ENCODE results near the gene TRPM3. TPM values are rescaled to one million over a fixed set of nuclear protein-coding genes. Genes with fewer than 3 reads are reported as not detected.

TRPM3 gene
- total RNA-seq, 1 experiment from 2014 or later, result 0.26 TPM

GRCh38 chr9:70569070-70569772, 552.2 kb downstream of the TRPM3 start:
- no peaks in the 10 kb centered on the region for H3F3A ChIP-seq (ENCODE audit: insufficient read depth, low read depth)
- H3K27me3 ChIP-seq (ENCODE audit: insufficient read depth, low read depth), result no peaks in the 10 kb centered on the region
- no peak overlapping the region for H3K27ac ChIP-seq
- no peak for DNase-seq
- H2AFZ ChIP-seq, result no peak overlapping the region
- no peak overlapping the region for H3K4me2 ChIP-seq
- H3K79me2 ChIP-seq (ENCODE audit: low read depth), result no peaks in the 10 kb centered on the region
- ChIA-PET CTCF (no interaction called here), POLR2A (ENCODE audit: unreplicated experiment) (no interaction called here)
- H3K4me1 ChIP-seq (replicated peaks; ENCODE audit: insufficient read depth), result no peaks in the 10 kb centered on the region
- H3K9me2 ChIP-seq (ENCODE audit: insufficient read depth), result no peaks in the 10 kb centered on the region
- H3K36me3 ChIP-seq (ENCODE audit: low read depth), result no peaks in the 10 kb centered on the region
- H3K4me3 ChIP-seq, result no peak overlapping the region
- BruUV-seq (replicated peaks), result no TSS peak
- no peaks in the 10 kb centered on the region for H4K20me1 ChIP-seq (ENCODE audit: insufficient read depth)
- intact Hi-C loops (cut with micrococcal nuclease; ENCODE audit: unreplicated experiment), result no loop called here
- no peaks in the 10 kb centered on the region for H3K9me3 ChIP-seq (ENCODE audit: insufficient read depth, low read depth)
- TF ChIP-seq EZH2 (IDR thresholded peaks at IDR 0.05; ENCODE audit: low read depth) (no peak), CTCF (conservative IDR thresholded peaks at IDR 0.05) (no peak)

GRCh38 chr9:70567511-70567910, 553.9 kb downstream of the TRPM3 start:
- CTCF ChIA-PET, result no interaction called here

GRCh38 chr9:70566751-70567150, 554.7 kb downstream of the TRPM3 start:
- H3K4me2 ChIP-seq, result no peak overlapping the region
- no peak overlapping the region for H3K4me3 ChIP-seq
- no peaks in the 10 kb centered on the region for H3K79me2 ChIP-seq (ENCODE audit: low read depth)
- H3K36me3 ChIP-seq (ENCODE audit: low read depth), result no peaks in the 10 kb centered on the region
- H3K4me1 ChIP-seq (replicated peaks; ENCODE audit: insufficient read depth), result no peaks in the 10 kb centered on the region
- no peak for DNase-seq
- no peak for TF ChIP-seq EZH2 (IDR thresholded peaks at IDR 0.05; ENCODE audit: low read depth)
- TF ChIP-seq CTCF (conservative IDR thresholded peaks at IDR 0.05), result no peak
- ChIA-PET POLR2A (ENCODE audit: unreplicated experiment) (no interaction called here), CTCF (no interaction called here)
- H4K20me1 ChIP-seq (ENCODE audit: insufficient read depth), result no peaks in the 10 kb centered on the region
- H2AFZ ChIP-seq, result no peak overlapping the region
- intact Hi-C loops (cut with micrococcal nuclease; ENCODE audit: unreplicated experiment), result no loop called here
- H3K27ac ChIP-seq, result no peak overlapping the region
- no peaks in the 10 kb centered on the region for H3K9me2 ChIP-seq (ENCODE audit: insufficient read depth)
- H3K9me3 ChIP-seq (ENCODE audit: insufficient read depth, low read depth), result no peaks in the 10 kb centered on the region
- no peaks in the 10 kb centered on the region for H3F3A ChIP-seq (ENCODE audit: insufficient read depth, low read depth)
- no peaks in the 10 kb centered on the region for H3K27me3 ChIP-seq (ENCODE audit: insufficient read depth, low read depth)
- no TSS peak for BruUV-seq (replicated peaks)

More at GRCh38 chr9:70567511-70567910, 553.9 kb downstream of the TRPM3 start:
- no peaks in the 10 kb centered on the region for H3K27me3 ChIP-seq (ENCODE audit: insufficient read depth, low read depth)
- no peaks in the 10 kb centered on the region for H4K20me1 ChIP-seq (ENCODE audit: insufficient read depth)
- no peak for DNase-seq
- no TSS peak for BruUV-seq (replicated peaks)
- no peaks in the 10 kb centered on the region for H3K4me1 ChIP-seq (replicated peaks; ENCODE audit: insufficient read depth)
- POLR2A ChIA-PET (ENCODE audit: unreplicated experiment), result no interaction called here
- no peak overlapping the region for H3K4me2 ChIP-seq
- no peak overlapping the region for H3K27ac ChIP-seq
- H3F3A ChIP-seq (ENCODE audit: insufficient read depth, low read depth), result no peaks in the 10 kb centered on the region
- no peaks in the 10 kb centered on the region for H3K36me3 ChIP-seq (ENCODE audit: low read depth)
- H3K9me2 ChIP-seq (ENCODE audit: insufficient read depth), result no peaks in the 10 kb centered on the region
- no peak overlapping the region for H2AFZ ChIP-seq
- no peaks in the 10 kb centered on the region for H3K79me2 ChIP-seq (ENCODE audit: low read depth)
- no peak overlapping the region for H3K4me3 ChIP-seq
- intact Hi-C loops (cut with micrococcal nuclease; ENCODE audit: unreplicated experiment), result no loop called here
- TF ChIP-seq EZH2 (IDR thresholded peaks at IDR 0.05; ENCODE audit: low read depth) (no peak), CTCF (conservative IDR thresholded peaks at IDR 0.05) (no peak)
- no peaks in the 10 kb centered on the region for H3K9me3 ChIP-seq (ENCODE audit: insufficient read depth, low read depth)
